ENCODE measurements around the gene IQCF5. TPM values are rescaled to one million over a fixed set of nuclear protein-coding genes. Genes with fewer than 3 reads are reported as not detected.

Gene IQCF5
- total RNA-seq (2014; rRNA removed; shearing (Covaris generic)) (not detected in 2 replicates), total RNA-seq (2022) (not detected in 2 replicates), Bru-seq, nascent RNA (not detected), BruChase-seq, experiment 1, labeled RNA remaining after a 6-hour chase (not detected), BruChase-seq, experiment 2, labeled RNA remaining after a 2-hour chase (percentile 15 among the genes with signal in this experiment)
- long read RNA-seq, result 0 reads

DNA sequence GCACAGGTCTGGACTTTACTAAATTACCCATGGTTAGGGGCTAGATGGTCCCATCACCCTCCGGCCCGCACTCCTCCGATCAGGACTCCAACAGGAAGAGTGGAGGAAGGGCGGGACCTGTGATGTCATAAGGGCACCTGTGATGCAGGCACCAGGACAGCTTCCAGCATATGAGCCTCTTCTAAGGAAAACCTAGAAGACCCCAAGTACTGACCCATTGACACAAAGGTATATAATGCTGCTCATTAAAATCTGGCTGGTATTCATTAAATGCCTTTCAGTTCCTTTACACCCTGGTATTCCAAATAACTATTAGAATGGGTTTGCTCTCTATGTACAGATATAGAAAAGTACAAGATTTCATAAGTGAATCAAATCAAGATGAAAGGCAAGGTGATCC, at the start of gene IQCF5:
Gene IQCF5 (minus strand): TSS at position 101 of the 400 bp plus-strand sequence. CDS start 70 bp downstream, at position 31.
- H3K9me3 ChIP-seq (ENCODE audit: low read length), result no peaks in the 10 kb centered on the region
- H3K79me2 ChIP-seq (ENCODE audit: insufficient read depth, low read depth, low read length), result no peaks in the 10 kb centered on the region
- H3K4me3 ChIP-seq (ENCODE audit: low read depth, low read length, poor library complexity, severe bottlenecking), result no peak within 1 kb of the TSS
- POLR2A ChIA-PET, result interaction anchor here (0.7 kb wide), 1 partner anchor 1229 kb away, joined by 6 read pairs; no protein-coding TSS in a partner anchor
- no peak within 1 kb of the TSS for H2AFZ ChIP-seq (ENCODE audit: low read length)
- TF ChIP-seq, protein P1, sequence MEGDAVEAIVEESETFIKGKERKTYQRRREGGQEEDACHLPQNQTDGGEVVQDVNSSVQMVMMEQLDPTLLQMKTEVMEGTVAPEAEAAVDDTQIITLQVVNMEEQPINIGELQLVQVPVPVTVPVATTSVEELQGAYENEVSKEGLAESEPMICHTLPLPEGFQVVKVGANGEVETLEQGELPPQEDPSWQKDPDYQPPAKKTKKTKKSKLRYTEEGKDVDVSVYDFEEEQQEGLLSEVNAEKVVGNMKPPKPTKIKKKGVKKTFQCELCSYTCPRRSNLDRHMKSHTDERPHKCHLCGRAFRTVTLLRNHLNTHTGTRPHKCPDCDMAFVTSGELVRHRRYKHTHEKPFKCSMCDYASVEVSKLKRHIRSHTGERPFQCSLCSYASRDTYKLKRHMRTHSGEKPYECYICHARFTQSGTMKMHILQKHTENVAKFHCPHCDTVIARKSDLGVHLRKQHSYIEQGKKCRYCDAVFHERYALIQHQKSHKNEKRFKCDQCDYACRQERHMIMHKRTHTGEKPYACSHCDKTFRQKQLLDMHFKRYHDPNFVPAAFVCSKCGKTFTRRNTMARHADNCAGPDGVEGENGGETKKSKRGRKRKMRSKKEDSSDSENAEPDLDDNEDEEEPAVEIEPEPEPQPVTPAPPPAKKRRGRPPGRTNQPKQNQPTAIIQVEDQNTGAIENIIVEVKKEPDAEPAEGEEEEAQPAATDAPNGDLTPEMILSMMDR (conservative IDR thresholded peaks at IDR 0.05; ENCODE audit: low read length), result no peak
- H4K20me1 ChIP-seq (ENCODE audit: insufficient read depth, low read length), result no peaks in the 10 kb centered on the region
- BruUV-seq (replicated peaks), result no TSS peak
- CTCF ChIA-PET (ENCODE audit: unreplicated experiment), result no interaction called here
- H3K4me1 ChIP-seq (ENCODE audit: insufficient read depth, low read length, poor library complexity, severe bottlenecking), result no peaks in the 10 kb centered on the region
- intact Hi-C loops (cut with micrococcal nuclease; ENCODE audit: unreplicated experiment), result no loop called here
- no peak for DNase-seq (ENCODE audit: low spot score)
- no peaks in the 10 kb centered on the region for H3K9me2 ChIP-seq (ENCODE audit: insufficient read depth, low read length)
- no peak within 1 kb of the TSS for H3K27ac ChIP-seq (ENCODE audit: low read depth, low read length, poor library complexity, severe bottlenecking)
- no peak within 1 kb of the TSS for H3K4me2 ChIP-seq (ENCODE audit: low read length)
- H3K36me3 ChIP-seq (ENCODE audit: insufficient read depth, low read length), result no peaks in the 10 kb centered on the region

DNA sequence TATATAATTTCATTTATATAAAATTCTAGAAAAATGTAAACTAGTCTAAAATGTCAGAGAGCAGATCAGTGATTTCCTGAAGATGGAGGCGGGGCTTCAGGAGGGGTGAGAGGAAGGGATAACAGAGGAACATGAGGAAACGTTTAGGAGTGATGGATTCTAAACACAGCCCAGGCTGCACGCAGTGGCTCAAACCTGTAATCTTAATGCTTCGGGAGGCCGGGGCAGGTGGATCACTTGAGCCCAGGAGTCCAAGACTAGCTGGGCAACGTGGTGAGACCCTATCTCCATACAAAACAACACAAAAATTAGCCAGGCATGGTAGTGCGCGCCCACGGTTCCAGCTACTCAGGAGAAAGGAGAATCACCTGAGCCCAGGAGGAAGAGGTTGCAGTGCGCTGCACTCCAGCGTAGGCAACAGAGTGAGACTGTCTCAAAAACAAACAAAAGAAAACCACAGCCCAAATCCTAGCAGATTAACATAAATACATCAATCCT, 45.7 kb upstream of the IQCF5 start:
- Histone ChIP-seq H3K4me2 (ENCODE audit: low read length) (no peak overlapping the region), H3K79me2 (ENCODE audit: insufficient read depth, low read depth, low read length) (no peaks in the 10 kb centered on the region), H3K9me2 (ENCODE audit: insufficient read depth, low read length) (no peaks in the 10 kb centered on the region), H2AFZ (ENCODE audit: low read length) (no peak overlapping the region), H3K4me3 (ENCODE audit: low read depth, low read length, poor library complexity, severe bottlenecking) (no peak overlapping the region), H4K20me1 (ENCODE audit: insufficient read depth, low read length) (no peaks in the 10 kb centered on the region), H3K9me3 (ENCODE audit: low read length) (no peaks in the 10 kb centered on the region), H3K27ac (ENCODE audit: low read depth, low read length, poor library complexity, severe bottlenecking) (no peak overlapping the region), H3K4me1 (ENCODE audit: insufficient read depth, low read length, poor library complexity, severe bottlenecking) (no peaks in the 10 kb centered on the region), H3K36me3 (ENCODE audit: insufficient read depth, low read length) (no peaks in the 10 kb centered on the region)
- no peak for DNase-seq (ENCODE audit: low spot score)
- no TSS peak for BruUV-seq (replicated peaks)
- ChIA-PET CTCF (ENCODE audit: unreplicated experiment) (no interaction called here), POLR2A (interaction anchor here (0.7 kb wide), 1 partner anchor 24 kb away, joined by 3 read pairs; no protein-coding TSS in a partner anchor)
- no peak for TF ChIP-seq EZH2phosphoT487 (IDR thresholded peaks at IDR 0.05; ENCODE audit: borderline replicate concordance, low read depth, low read length)
- TF ChIP-seq, protein P1 (conservative IDR thresholded peaks at IDR 0.05; ENCODE audit: low read length), result no peak
- intact Hi-C loops (cut with micrococcal nuclease; ENCODE audit: unreplicated experiment), result no loop called here

DNA sequence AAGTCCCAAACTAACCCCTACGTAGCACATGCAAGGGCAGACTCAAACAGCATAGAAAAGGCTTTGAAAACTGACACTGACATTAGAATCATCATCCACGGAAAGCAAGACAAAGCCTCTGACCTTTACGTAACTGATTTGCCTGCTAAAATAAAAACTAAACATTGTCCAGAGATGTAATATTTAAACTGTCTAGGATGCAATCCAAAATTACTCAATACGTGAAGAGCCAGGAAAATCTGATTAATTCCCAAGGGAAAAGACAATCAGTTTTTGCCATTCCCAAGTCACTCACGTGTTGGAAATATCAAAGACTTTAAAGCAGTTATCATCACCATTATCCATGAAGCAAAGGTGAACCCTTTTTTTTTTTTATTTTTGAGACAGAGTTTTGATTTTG, 41.0 kb upstream of the IQCF5 start:
- H3K79me2 ChIP-seq (ENCODE audit: insufficient read depth, low read depth, low read length), result no peaks in the 10 kb centered on the region
- CTCF ChIA-PET (ENCODE audit: unreplicated experiment), result no interaction called here
- no peaks in the 10 kb centered on the region for H3K36me3 ChIP-seq (ENCODE audit: insufficient read depth, low read length)
- no peaks in the 10 kb centered on the region for H4K20me1 ChIP-seq (ENCODE audit: insufficient read depth, low read length)
- no peaks in the 10 kb centered on the region for H3K9me3 ChIP-seq (ENCODE audit: low read length)
- POLR2A ChIA-PET, result interaction anchor here (0.7 kb wide), 1 partner anchor 730 kb away, joined by 5 read pairs; no protein-coding TSS in a partner anchor
- no peak overlapping the region for H3K4me3 ChIP-seq (ENCODE audit: low read depth, low read length, poor library complexity, severe bottlenecking)
- H2AFZ ChIP-seq (ENCODE audit: low read length), result no peak overlapping the region
- no peaks in the 10 kb centered on the region for H3K4me1 ChIP-seq (ENCODE audit: insufficient read depth, low read length, poor library complexity, severe bottlenecking)
- no peak for TF ChIP-seq EZH2phosphoT487 (IDR thresholded peaks at IDR 0.05; ENCODE audit: borderline replicate concordance, low read depth, low read length)
- TF ChIP-seq, protein P1 (conservative IDR thresholded peaks at IDR 0.05; ENCODE audit: low read length), result no peak
- H3K4me2 ChIP-seq (ENCODE audit: low read length), result no peak overlapping the region
- intact Hi-C loops (cut with micrococcal nuclease; ENCODE audit: unreplicated experiment), result no loop called here
- no TSS peak for BruUV-seq (replicated peaks)
- no peak overlapping the region for H3K27ac ChIP-seq (ENCODE audit: low read depth, low read length, poor library complexity, severe bottlenecking)
- no peaks in the 10 kb centered on the region for H3K9me2 ChIP-seq (ENCODE audit: insufficient read depth, low read length)
- no peak for DNase-seq (ENCODE audit: low spot score)

Data from OCI-LY7 (cell line).